GM23248 (cell line): Measurements from ENCODE around the gene POMP.

Experiments
- EZH2 ChIP-seq: fragments of 200-600 bp; sonication (generic); IDR thresholded peaks from 2 replicates; pipeline ENCODE4 v1.6.1; 2018; ENCODE audit warnings: antibody characterized with exemption, mild to moderate bottlenecking; ENCODE audit not compliant: insufficient read depth, poor library complexity, severe bottlenecking
- EZH2phosphoT487 ChIP-seq: fragments of 200-600 bp; sonication (generic); IDR thresholded peaks from 2 replicates; pipeline ENCODE4 v1.6.1; 2018; ENCODE audit warnings: antibody characterized with exemption, moderate library complexity, mild to moderate bottlenecking, low read depth; ENCODE audit not compliant: insufficient read depth

DNA sequence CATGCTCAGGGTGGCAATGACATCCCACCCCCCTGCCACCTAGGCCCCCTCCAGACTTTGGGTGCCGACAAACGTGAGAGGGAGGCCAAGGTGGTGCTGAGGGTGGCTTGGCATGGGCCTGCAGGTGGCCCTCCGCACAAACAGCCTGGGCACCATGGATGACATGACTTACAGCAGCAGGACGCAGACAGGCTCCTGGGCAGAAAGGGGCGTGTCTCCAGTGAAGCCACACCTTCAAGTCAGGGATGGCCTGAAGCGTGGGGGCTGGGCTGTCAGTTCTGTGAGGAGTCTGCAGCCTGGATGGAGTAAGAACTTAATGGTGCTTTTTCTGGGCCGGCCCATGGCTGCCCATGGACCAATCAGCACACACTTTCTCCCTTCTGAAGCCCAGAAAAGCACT lies 25.3 kb downstream of the POMP start:
- TF ChIP-seq EZH2phosphoT487 (no peak), EZH2 (no peak)
